Astrocyte (in vitro differentiated cells and primary cell): ENCODE results near the gene FUZ. TPM values are rescaled to one million over a fixed set of nuclear protein-coding genes. Genes with fewer than 3 reads are reported as not detected.

Experiments used
- DNase-seq: peaks from one replicate; pipeline ENCODE4 v3.0.0-alpha.2; 2010; ENCODE audit warnings: low read depth
- FAIRE-seq: peaks from 2 replicates; lab custom pipeline; 2011; peaks lifted over from hg19 to GRCh38; lab: Jason Lieb, UNC
- H2AFZ ChIP-seq: 2 replicates; pipeline ENCODE4 v1.6.0; 2012; ENCODE audit warnings: low read depth, low read length, inconsistent platforms
- H3K27ac ChIP-seq: 2 replicates; pipeline ENCODE4 v1.5.1; 2011; ENCODE audit warnings: low read depth, low read length, inconsistent platforms
- H3K27me3 ChIP-seq: 2 replicates; pipeline ENCODE4 v1.6.0; 2011; ENCODE audit warnings: low read length, inconsistent platforms; ENCODE audit not compliant: insufficient read depth
- H3K36me3 ChIP-seq: 2 replicates; pipeline ENCODE4 v1.5.1; 2011; ENCODE audit warnings: low read length, inconsistent platforms; ENCODE audit not compliant: insufficient read depth
- H3K4me1 ChIP-seq: 2 replicates; pipeline ENCODE4 v1.5.1; 2011; ENCODE audit warnings: low read length, inconsistent platforms; ENCODE audit not compliant: insufficient read depth
- H3K4me2 ChIP-seq: 2 replicates; pipeline ENCODE4 v1.6.0; 2012; ENCODE audit warnings: low read length, inconsistent platforms
- H3K4me3 ChIP-seq: 2 replicates; pipeline ENCODE4 v1.5.1; 2011; ENCODE audit warnings: low read depth, mild to moderate bottlenecking, low read length, inconsistent platforms; ENCODE audit not compliant: insufficient read depth
- H3K79me2 ChIP-seq: 2 replicates; pipeline ENCODE4 v1.6.0; 2012; ENCODE audit warnings: mild to moderate bottlenecking, low read length, inconsistent platforms; ENCODE audit not compliant: insufficient read depth
- H3K9ac ChIP-seq: 2 replicates; pipeline ENCODE4 v1.6.0; 2012; ENCODE audit warnings: mild to moderate bottlenecking, low read length, inconsistent platforms
- H3K9me3 ChIP-seq: 2 replicates; pipeline ENCODE4 v1.5.1; 2012; ENCODE audit warnings: low read depth, mild to moderate bottlenecking, low read length, inconsistent platforms; ENCODE audit not compliant: insufficient read depth
- H4K20me1 ChIP-seq: 2 replicates; pipeline ENCODE4 v1.6.0; 2012; ENCODE audit warnings: low read length, inconsistent platforms; ENCODE audit not compliant: insufficient read depth
- H3K27ac Mint-ChIP-seq: one replicate; pipeline ENCODE4 v1.8.0; 2021; ENCODE audit warnings: mild to moderate bottlenecking, mixed read lengths; ENCODE audit not compliant: unreplicated experiment
- H3K27me3 Mint-ChIP-seq: one replicate; pipeline ENCODE4 v1.8.0; 2021; ENCODE audit warnings: low read depth, mixed read lengths; ENCODE audit not compliant: unreplicated experiment
- H3K36me3 Mint-ChIP-seq: one replicate; pipeline ENCODE4 v1.8.0; 2021; ENCODE audit warnings: low read depth, mixed read lengths; ENCODE audit not compliant: unreplicated experiment
- H3K4me1 Mint-ChIP-seq: one replicate; pipeline ENCODE4 v1.8.0; 2021; ENCODE audit warnings: low read depth, mixed read lengths; ENCODE audit not compliant: unreplicated experiment
- H3K4me3 Mint-ChIP-seq: one replicate; pipeline ENCODE4 v1.8.0; 2021; ENCODE audit warnings: mild to moderate bottlenecking, moderate library complexity, mixed read lengths; ENCODE audit not compliant: unreplicated experiment
- H3K9me3 Mint-ChIP-seq: one replicate; pipeline ENCODE4 v1.8.0; 2021; ENCODE audit warnings: mild to moderate bottlenecking, mixed read lengths; ENCODE audit not compliant: unreplicated experiment
- EZH2 ChIP-seq: IDR thresholded peaks from 2 replicates; pipeline ENCODE4 v1.6.1; 2012; ENCODE audit warnings: mild to moderate bottlenecking, low read length, inconsistent platforms; ENCODE audit not compliant: insufficient read depth
- total RNA-seq: library from RNA; stranded (reverse); gene quantifications from 2 replicates; pipeline ENCODE4 v1.2.1, GENCODE V29; 2021
- TF ChIP-seq, protein P1 (sequence below): IDR thresholded peaks from 2 replicates; pipeline ENCODE4 v1.5.1; 2011; ENCODE audit warnings: low read depth, mild to moderate bottlenecking, inconsistent platforms, low read length, moderate library complexity; ENCODE audit not compliant: insufficient read depth

Gene FUZ
- total RNA-seq, 1 donor from 2014 or later = 9.8 TPM

DNA sequence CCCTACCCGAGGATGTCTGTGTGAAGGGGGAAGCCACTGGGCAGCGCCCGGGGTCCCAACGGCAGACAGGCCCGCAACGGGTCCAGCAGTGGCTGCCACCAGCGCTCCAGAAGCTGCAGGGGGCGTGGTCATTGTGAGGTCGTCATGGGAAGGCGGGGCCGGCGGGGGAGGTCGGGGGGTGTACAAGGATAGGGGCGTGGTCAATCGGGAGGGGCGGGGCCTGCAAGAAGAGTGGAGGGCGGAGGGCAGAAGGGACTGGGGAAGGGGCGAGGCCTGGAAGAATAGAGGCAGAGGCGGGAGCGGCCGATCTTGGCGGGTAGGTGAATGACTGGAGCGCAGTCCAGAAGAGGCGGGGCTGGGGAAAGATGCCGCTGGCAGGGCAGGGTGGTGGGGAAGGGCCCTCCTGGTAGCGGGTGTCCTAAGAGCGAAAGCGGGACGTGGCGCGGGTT lies 4.4 kb downstream of the FUZ start:
- Histone ChIP-seq H3K4me1 (peaks cover 16% of the 10 kb centered on the region), H3K27me3 (no peaks in the 10 kb centered on the region), H4K20me1 (peaks cover 9% of the 10 kb centered on the region), H3K79me2 (no peaks in the 10 kb centered on the region), H2AFZ (peak overlapping the region; percentile 67), H3K36me3 (peaks cover 3% of the 10 kb centered on the region), H3K27ac (no peak overlapping the region), H3K9ac (peak overlapping the region; percentile 78), H3K4me2 (peak overlapping the region; percentile 95), H3K4me3 (peak overlapping the region; percentile 61), H3K9me3 (no peaks in the 10 kb centered on the region)
- no peaks in the 10 kb centered on the region for H3K27me3 Mint-ChIP-seq
- FAIRE-seq (no peak), DNase-seq (peak; percentile 51)
- H3K36me3 Mint-ChIP-seq = peaks cover 9% of the 10 kb centered on the region
- H3K4me1 Mint-ChIP-seq = peaks cover 5% of the 10 kb centered on the region
- H3K4me3 Mint-ChIP-seq = peak overlapping the region; percentile 76
- no peak overlapping the region for H3K27ac Mint-ChIP-seq
- TF ChIP-seq, protein P1, sequence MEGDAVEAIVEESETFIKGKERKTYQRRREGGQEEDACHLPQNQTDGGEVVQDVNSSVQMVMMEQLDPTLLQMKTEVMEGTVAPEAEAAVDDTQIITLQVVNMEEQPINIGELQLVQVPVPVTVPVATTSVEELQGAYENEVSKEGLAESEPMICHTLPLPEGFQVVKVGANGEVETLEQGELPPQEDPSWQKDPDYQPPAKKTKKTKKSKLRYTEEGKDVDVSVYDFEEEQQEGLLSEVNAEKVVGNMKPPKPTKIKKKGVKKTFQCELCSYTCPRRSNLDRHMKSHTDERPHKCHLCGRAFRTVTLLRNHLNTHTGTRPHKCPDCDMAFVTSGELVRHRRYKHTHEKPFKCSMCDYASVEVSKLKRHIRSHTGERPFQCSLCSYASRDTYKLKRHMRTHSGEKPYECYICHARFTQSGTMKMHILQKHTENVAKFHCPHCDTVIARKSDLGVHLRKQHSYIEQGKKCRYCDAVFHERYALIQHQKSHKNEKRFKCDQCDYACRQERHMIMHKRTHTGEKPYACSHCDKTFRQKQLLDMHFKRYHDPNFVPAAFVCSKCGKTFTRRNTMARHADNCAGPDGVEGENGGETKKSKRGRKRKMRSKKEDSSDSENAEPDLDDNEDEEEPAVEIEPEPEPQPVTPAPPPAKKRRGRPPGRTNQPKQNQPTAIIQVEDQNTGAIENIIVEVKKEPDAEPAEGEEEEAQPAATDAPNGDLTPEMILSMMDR = no peak
- TF ChIP-seq EZH2 = no peak
- no peaks in the 10 kb centered on the region for H3K9me3 Mint-ChIP-seq

DNA sequence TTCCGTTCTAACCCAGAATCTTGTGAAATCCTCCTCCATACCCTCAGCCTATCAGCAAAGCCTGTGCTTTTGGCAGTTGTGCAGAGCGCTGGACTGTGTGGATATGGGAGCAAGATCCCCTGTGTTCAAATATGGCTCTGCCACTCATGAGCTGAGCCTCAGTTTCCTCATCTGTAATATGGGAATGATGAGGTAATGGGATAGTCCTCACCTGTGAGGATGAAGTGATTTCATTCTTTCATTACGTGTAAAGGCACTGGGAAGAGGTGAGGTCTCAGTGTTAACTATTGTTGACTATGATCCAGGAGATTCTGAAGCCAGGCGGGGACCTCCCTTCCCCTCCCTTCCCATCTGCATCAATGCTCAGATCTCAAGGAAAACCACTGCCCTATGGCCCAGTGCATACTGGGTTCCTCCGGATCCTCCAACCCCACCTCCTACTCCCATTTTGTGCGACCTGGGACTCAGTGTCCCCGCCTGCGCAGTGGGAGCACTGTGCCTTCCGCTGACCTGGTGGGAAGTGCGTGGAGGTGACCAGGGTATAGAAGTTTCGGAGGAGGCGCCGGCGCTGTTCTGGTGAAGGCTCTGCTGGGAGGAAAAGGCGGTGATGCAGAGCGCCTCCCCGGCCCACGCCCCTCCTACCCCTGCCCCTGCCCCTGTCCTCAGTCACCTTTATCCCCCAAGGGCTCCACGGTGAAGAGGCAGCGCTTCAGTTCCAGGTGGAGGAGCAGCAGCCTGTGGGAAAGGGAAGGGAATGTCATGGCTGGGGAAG lies 5.0 kb downstream of the FUZ start:
- peaks cover 14% of the 10 kb centered on the region for H3K4me1 ChIP-seq
- H3K27me3 ChIP-seq = no peaks in the 10 kb centered on the region
- H3K4me1 Mint-ChIP-seq = peaks cover 5% of the 10 kb centered on the region
- H3K27ac Mint-ChIP-seq = peak overlapping the region; percentile 84
- peak overlapping the region; percentile 95 for H3K4me2 ChIP-seq
- no peaks in the 10 kb centered on the region for H3K9me3 Mint-ChIP-seq
- peak overlapping the region; percentile 78 for H3K9ac ChIP-seq
- no peaks in the 10 kb centered on the region for H3K79me2 ChIP-seq
- H3K36me3 ChIP-seq = peaks cover 8% of the 10 kb centered on the region
- FAIRE-seq = no peak
- no peak overlapping the region for H3K4me3 ChIP-seq
- no peak overlapping the region for H3K27ac ChIP-seq
- TF ChIP-seq, protein P1 = no peak
- TF ChIP-seq EZH2 = no peak
- no peak overlapping the region for H2AFZ ChIP-seq
- no peak overlapping the region for H3K4me3 Mint-ChIP-seq
- no peaks in the 10 kb centered on the region for H3K9me3 ChIP-seq
- no peaks in the 10 kb centered on the region for H3K27me3 Mint-ChIP-seq
- DNase-seq = no peak
- peaks cover 9% of the 10 kb centered on the region for H4K20me1 ChIP-seq
- H3K36me3 Mint-ChIP-seq = peaks cover 16% of the 10 kb centered on the region
